Mesodermal cell (in vitro differentiated cells): ENCODE measurements around the gene OR6C2. TPM values are rescaled to one million over a fixed set of nuclear protein-coding genes. Genes with fewer than 3 reads are reported as not detected.
"Not testable (repeated sequence)": the region's sequence is repeated elsewhere in the genome, so short reads cannot be mapped to it uniquely, and the experiment has no call there.

ENCODE experiments used
- H3K27ac ChIP-seq: 2 replicates; pipeline ENCODE4 v1.7.0; 2013; ENCODE audit warnings: mild to moderate bottlenecking, low read depth, low read length, moderate library complexity; ENCODE audit not compliant: severe bottlenecking
- H3K36me3 ChIP-seq: 2 replicates; pipeline ENCODE4 v1.7.1; 2013; ENCODE audit warnings: mild to moderate bottlenecking, low read length, moderate library complexity; ENCODE audit not compliant: control insufficient read depth, insufficient read depth
- H3K4me1 ChIP-seq: one replicate; pipeline ENCODE4 v1.7.1; 2013; ENCODE audit warnings: mild to moderate bottlenecking, low read length; ENCODE audit not compliant: insufficient read depth, control insufficient read depth, poor library complexity, severe bottlenecking
- H3K4me3 ChIP-seq: 2 replicates; pipeline ENCODE4 v1.7.0; 2013; ENCODE audit warnings: low read length, control low read depth, mild to moderate bottlenecking; ENCODE audit not compliant: insufficient read depth, poor library complexity, severe bottlenecking; ENCODE audit errors: extremely low read depth
- H3K9me3 ChIP-seq: 2 replicates; pipeline ENCODE4 v1.7.1; 2013; ENCODE audit warnings: mild to moderate bottlenecking, low read length, moderate library complexity; ENCODE audit not compliant: control insufficient read depth
- WGBS, 2 experiments: methylation state at CpG; one replicate each; pipeline ENCODE4 v1.1.5; 2013; ENCODE audit warnings: missing lambda C conversion rate in 2 of 2; ENCODE audit not compliant: insufficient coverage in 2 of 2; 5-methylcytosine and 5-hydroxymethylcytosine counted together
- polyA plus RNA-seq, 2 experiments: library from polyadenylated mRNA; stranded (reverse); fragments of 50-300 nt; gene quantifications; one replicate each; pipeline ENCODE4 v1.2.3, GENCODE V29; 2013

The OR6C2 gene
- polyA plus RNA-seq (2013, experiment 1 of 2) = not detected
- not detected for polyA plus RNA-seq (2013, experiment 2 of 2)

DNA sequence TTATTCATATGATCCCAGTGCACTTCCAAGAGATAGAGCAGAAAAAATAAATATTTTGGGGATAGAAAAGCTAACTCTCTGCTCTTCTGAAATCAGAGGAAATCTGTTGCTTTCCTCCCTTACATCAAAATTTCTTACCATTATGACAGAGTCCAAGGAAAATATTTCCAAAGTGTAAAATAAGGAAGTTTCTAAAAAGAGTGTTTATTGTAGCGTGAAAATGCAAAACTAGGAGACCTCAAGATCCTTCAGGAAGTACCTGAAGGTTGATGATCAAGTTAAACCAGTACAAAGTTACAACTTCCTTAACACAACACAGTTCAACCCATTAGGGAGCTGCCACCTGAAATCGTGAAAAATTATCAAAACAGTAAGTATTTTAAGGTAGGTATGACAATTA, at the start of gene OR6C2:
Gene OR6C2 (plus strand): TSS at position 301 of the 400 bp plus-strand sequence. CDS start 8,138 bp downstream, outside the sequence.
- H3K9me3 ChIP-seq = peaks cover 4% of the 10 kb centered on the region
- no peaks in the 10 kb centered on the region for H3K4me1 ChIP-seq
- no peaks in the 10 kb centered on the region for H3K36me3 ChIP-seq
- H3K4me3 ChIP-seq = no peak within 1 kb of the TSS
- no peak within 1 kb of the TSS for H3K27ac ChIP-seq
- WGBS, 2 experiments = no CpG with 5 or more reads among the region's 2 CpGs

GRCh38 chr12:55396326-55396725, 47.5 kb upstream of the OR6C2 start:
- Histone ChIP-seq H3K4me1 (no peaks in the 10 kb centered on the region), H3K9me3 (no peaks in the 10 kb centered on the region), H3K27ac (no peak overlapping the region), H3K4me3 (no peak overlapping the region), H3K36me3 (no peaks in the 10 kb centered on the region)
- no CpG with 5 or more reads among the region's 1 CpG for WGBS, 2 experiments

- Histone ChIP-seq H3K9me3 (no peaks in the 10 kb centered on the region), H3K4me1 (no peaks in the 10 kb centered on the region), H3K4me3 (no peak within 1 kb of the TSS), H3K27ac (no peak within 1 kb of the TSS), H3K36me3 (no peaks in the 10 kb centered on the region)
- WGBS, 2 experiments = no CpG with 5 or more reads among the region's 1 CpG
These were observed 43.6 kb upstream of the OR6C2 start, which contains the start of gene OR6C65 for GRCh38 chr12:55400229-55400628. Gene OR6C65, plus strand, starts transcription at chr12:55400529. Its CDS starts 0 bp downstream, at chr12:55400529.

- no CpG with 5 or more reads among the region's 1 CpG for WGBS, 2 experiments
These were observed 36.0 kb upstream of the OR6C2 start for GRCh38 chr12:55407866-55408265.

GRCh38 chr12:55409133-55409532, 34.7 kb upstream of the OR6C2 start:
- H3K4me3 ChIP-seq, H3K36me3 ChIP-seq, H3K9me3 ChIP-seq, H3K4me1 ChIP-seq, H3K27ac ChIP-seq: not testable (repeated sequence)
- WGBS, 2 experiments = 100% methylated on average over 1 of the region's 1 CpG; no CpG with 5 or more reads in 1 of the 2 experiments

More at GRCh38 chr12:55407866-55408265, 36.0 kb upstream of the OR6C2 start:
- Histone ChIP-seq H3K4me1 (no peaks in the 10 kb centered on the region), H3K9me3 (no peaks in the 10 kb centered on the region), H3K36me3 (no peaks in the 10 kb centered on the region), H3K4me3 (no peak overlapping the region), H3K27ac (no peak overlapping the region)

- not testable (repeated sequence) for H3K36me3 ChIP-seq, H3K4me1 ChIP-seq, H3K9me3 ChIP-seq, H3K4me3 ChIP-seq, H3K27ac ChIP-seq
- WGBS, 2 experiments = 91 to 97% methylated on average over 8 of the region's 15 CpGs
These were observed 31.7 kb upstream of the OR6C2 start for GRCh38 chr12:55412138-55412537.

DNA sequence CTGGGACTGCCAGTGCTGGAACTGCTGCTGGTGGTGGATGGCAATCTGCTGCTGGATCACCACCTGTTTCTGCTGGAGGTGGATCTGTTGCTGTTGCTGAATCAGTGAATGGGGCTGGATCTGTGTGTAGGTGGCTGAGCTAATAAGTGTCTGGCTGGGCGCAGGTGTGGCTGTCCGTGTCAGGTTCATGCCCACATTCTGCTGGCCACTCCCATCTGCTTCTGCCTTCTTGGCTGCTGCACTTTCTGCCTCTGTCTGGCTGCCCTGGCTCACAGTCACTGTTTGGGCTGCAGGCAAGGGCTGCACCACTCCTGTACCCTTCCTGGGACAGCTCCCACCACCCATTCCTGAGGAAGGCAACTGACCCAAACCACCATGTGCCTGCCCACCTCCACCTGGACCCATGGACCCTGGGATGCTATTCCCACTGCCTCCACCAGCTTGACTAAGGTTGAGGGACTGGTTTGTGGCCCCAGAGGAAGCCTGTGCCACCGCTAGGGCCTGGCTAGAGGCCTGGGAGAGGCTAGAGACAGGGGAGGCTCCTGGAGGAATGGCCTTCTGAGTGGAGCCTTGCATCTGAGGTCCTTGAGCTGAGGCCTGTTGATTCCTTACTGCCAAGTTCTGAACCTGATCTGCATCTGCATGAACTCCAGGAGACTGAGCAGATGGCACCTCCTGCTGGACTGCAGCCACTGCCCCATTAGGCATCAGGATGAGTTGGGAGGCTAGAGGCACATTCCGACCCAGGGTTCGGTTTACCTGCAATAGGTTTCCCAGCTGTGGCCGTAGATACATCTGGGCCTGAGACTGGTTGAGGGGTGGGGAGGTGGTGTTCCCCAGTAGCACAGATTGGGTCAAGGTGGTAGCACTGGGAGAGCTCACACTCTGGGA, 30.1 kb upstream of the OR6C2 start:
- WGBS, 2 experiments = 100% methylated on average over 1 of the region's 6 CpGs; no CpG with 5 or more reads in 1 of the 2 experiments
- not testable (repeated sequence) for H3K27ac ChIP-seq, H3K4me1 ChIP-seq, H3K4me3 ChIP-seq, H3K36me3 ChIP-seq, H3K9me3 ChIP-seq

DNA sequence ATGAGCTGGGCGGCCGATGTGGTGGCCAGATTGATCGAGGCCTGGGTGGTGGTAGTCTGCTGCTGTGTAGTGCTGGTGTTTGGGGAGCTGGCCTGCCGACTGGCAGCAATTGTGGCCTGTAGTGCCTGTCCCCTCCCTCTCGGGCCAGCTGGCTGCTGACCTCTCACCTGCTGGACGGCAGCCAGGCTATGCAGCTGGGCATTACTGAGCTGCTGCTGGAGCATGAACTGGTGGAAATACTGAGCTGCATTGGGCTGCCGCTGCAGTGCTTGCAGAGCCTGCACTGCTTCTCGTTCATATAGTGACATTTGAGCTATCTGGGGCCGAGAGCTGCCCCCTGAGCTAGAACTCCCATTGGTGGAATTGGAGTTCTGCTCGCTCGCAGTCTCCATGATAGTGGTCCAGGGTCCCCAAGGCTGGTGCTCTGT, 29.5 kb upstream of the OR6C2 start:
- not testable (repeated sequence) for H3K4me1 ChIP-seq, H3K27ac ChIP-seq, H3K9me3 ChIP-seq, H3K36me3 ChIP-seq, H3K4me3 ChIP-seq
- 71 to 77% methylated on average over 4 to 5 of the region's 11 CpGs for WGBS, 2 experiments

- H3K27ac ChIP-seq = not testable (repeated sequence)
These were observed 29.0 kb upstream of the OR6C2 start for GRCh38 chr12:55414889-55415288.

GRCh38 chr12:55416961-55417360, 26.9 kb upstream of the OR6C2 start:
- Histone ChIP-seq H3K4me3 (no peak overlapping the region), H3K4me1 (no peaks in the 10 kb centered on the region), H3K9me3 (no peaks in the 10 kb centered on the region), H3K27ac (no peak overlapping the region), H3K36me3 (no peaks in the 10 kb centered on the region)
- no CpG with 5 or more reads among the region's 1 CpG for WGBS, 2 experiments

More at GRCh38 chr12:55414889-55415288, 29.0 kb upstream of the OR6C2 start:
- H3K36me3 ChIP-seq, H3K4me3 ChIP-seq, H3K4me1 ChIP-seq, H3K9me3 ChIP-seq: not testable (repeated sequence)
- 60% methylated on average over 2 of the region's 34 CpGs; no CpG with 5 or more reads in 1 of the 2 experiments for WGBS, 2 experiments
